ENCODE results near the gene SOD3.

Gene SOD3

GRCh38 chr4:24794916-24795665 is at the start of gene SOD3:
Gene SOD3 (plus strand): TSS chr4:24795573. CDS start chr4:24799522, 3,949 bp downstream.
- Mint-ChIP-seq H3K36me3 (ENCODE audit: low read depth) (no peaks in the 10 kb centered on the region), H3K27me3 (peaks cover 19% of the 10 kb centered on the region), H3K27ac (no peak within 1 kb of the TSS), H3K9me3 (no peaks in the 10 kb centered on the region), H3K4me3 (no peak within 1 kb of the TSS), H3K4me1 (ENCODE audit: low read depth) (no peaks in the 10 kb centered on the region)
- DNase-seq = no peak

- no peaks in the 10 kb centered on the region for H3K4me1 Mint-ChIP-seq (ENCODE audit: low read depth)
- no peak for DNase-seq
- no peak overlapping the region for H3K27ac Mint-ChIP-seq
- no peaks in the 10 kb centered on the region for H3K36me3 Mint-ChIP-seq (ENCODE audit: low read depth)
- no peaks in the 10 kb centered on the region for H3K27me3 Mint-ChIP-seq
- H3K4me3 Mint-ChIP-seq = no peak overlapping the region
- no peaks in the 10 kb centered on the region for H3K9me3 Mint-ChIP-seq
Observed at GRCh38 chr4:24747234-24747975, 48.0 kb upstream of the SOD3 start.

GRCh38 chr4:24748023-24748422 is 47.4 kb upstream of the SOD3 start:
- Mint-ChIP-seq H3K4me3 (no peak overlapping the region), H3K4me1 (ENCODE audit: low read depth) (no peaks in the 10 kb centered on the region), H3K9me3 (no peaks in the 10 kb centered on the region), H3K36me3 (ENCODE audit: low read depth) (no peaks in the 10 kb centered on the region), H3K27ac (no peak overlapping the region), H3K27me3 (no peaks in the 10 kb centered on the region)
- DNase-seq = no peak

GRCh38 chr4:24748758-24749350 is 46.5 kb upstream of the SOD3 start:
- H3K36me3 Mint-ChIP-seq (ENCODE audit: low read depth) = no peaks in the 10 kb centered on the region
- DNase-seq = no peak
- H3K4me3 Mint-ChIP-seq = no peak overlapping the region
- no peaks in the 10 kb centered on the region for H3K4me1 Mint-ChIP-seq (ENCODE audit: low read depth)
- H3K27ac Mint-ChIP-seq = no peak overlapping the region
- no peaks in the 10 kb centered on the region for H3K9me3 Mint-ChIP-seq
- H3K27me3 Mint-ChIP-seq = no peaks in the 10 kb centered on the region

GRCh38 chr4:24750106-24750505 is 45.3 kb upstream of the SOD3 start:
- Mint-ChIP-seq H3K27ac (no peak overlapping the region), H3K27me3 (no peaks in the 10 kb centered on the region), H3K36me3 (ENCODE audit: low read depth) (no peaks in the 10 kb centered on the region), H3K4me1 (ENCODE audit: low read depth) (no peaks in the 10 kb centered on the region), H3K4me3 (no peak overlapping the region), H3K9me3 (no peaks in the 10 kb centered on the region)
- DNase-seq = no peak

- Mint-ChIP-seq H3K27me3 (no peaks in the 10 kb centered on the region), H3K4me1 (ENCODE audit: low read depth) (no peaks in the 10 kb centered on the region), H3K27ac (no peak overlapping the region), H3K9me3 (peaks cover 9% of the 10 kb centered on the region), H3K4me3 (no peak overlapping the region), H3K36me3 (ENCODE audit: low read depth) (no peaks in the 10 kb centered on the region)
- DNase-seq = no peak
Observed at GRCh38 chr4:24751926-24752539, 43.3 kb upstream of the SOD3 start.

- Mint-ChIP-seq H3K4me1 (ENCODE audit: low read depth) (no peaks in the 10 kb centered on the region), H3K36me3 (ENCODE audit: low read depth) (no peaks in the 10 kb centered on the region), H3K27me3 (no peaks in the 10 kb centered on the region), H3K9me3 (peaks cover 20% of the 10 kb centered on the region), H3K27ac (no peak overlapping the region), H3K4me3 (no peak overlapping the region)
- no peak for DNase-seq
Observed at GRCh38 chr4:24753519-24753918, 41.9 kb upstream of the SOD3 start.

GRCh38 chr4:24754571-24754970 is 40.8 kb upstream of the SOD3 start:
- Mint-ChIP-seq H3K4me1 (ENCODE audit: low read depth) (no peaks in the 10 kb centered on the region), H3K9me3 (peaks cover 25% of the 10 kb centered on the region)
- no peak for DNase-seq

GRCh38 chr4:24763631-24764297 is 31.6 kb upstream of the SOD3 start:
- Mint-ChIP-seq H3K36me3 (ENCODE audit: low read depth) (no peaks in the 10 kb centered on the region), H3K27ac (no peak overlapping the region), H3K4me3 (no peak overlapping the region), H3K27me3 (no peaks in the 10 kb centered on the region), H3K4me1 (ENCODE audit: low read depth) (no peaks in the 10 kb centered on the region), H3K9me3 (peaks cover 6% of the 10 kb centered on the region)
- DNase-seq = no peak

More at GRCh38 chr4:24754571-24754970, 40.8 kb upstream of the SOD3 start:
- H3K27me3 Mint-ChIP-seq = no peaks in the 10 kb centered on the region
- no peak overlapping the region for H3K27ac Mint-ChIP-seq
- H3K36me3 Mint-ChIP-seq (ENCODE audit: low read depth) = no peaks in the 10 kb centered on the region
- no peak overlapping the region for H3K4me3 Mint-ChIP-seq

- Mint-ChIP-seq H3K4me3 (no peak overlapping the region), H3K27ac (no peak overlapping the region), H3K36me3 (ENCODE audit: low read depth) (no peaks in the 10 kb centered on the region), H3K4me1 (ENCODE audit: low read depth) (no peaks in the 10 kb centered on the region), H3K9me3 (peaks cover 2% of the 10 kb centered on the region), H3K27me3 (no peaks in the 10 kb centered on the region)
- DNase-seq = no peak
Observed at GRCh38 chr4:24764345-24764744, 31.0 kb upstream of the SOD3 start.

GRCh38 chr4:24765376-24765988 is 29.9 kb upstream of the SOD3 start:
- no peak overlapping the region for H3K27ac Mint-ChIP-seq
- DNase-seq = no peak
- no peaks in the 10 kb centered on the region for H3K27me3 Mint-ChIP-seq
- H3K36me3 Mint-ChIP-seq (ENCODE audit: low read depth) = no peaks in the 10 kb centered on the region
- H3K4me1 Mint-ChIP-seq (ENCODE audit: low read depth) = peaks cover 7% of the 10 kb centered on the region
- no peaks in the 10 kb centered on the region for H3K9me3 Mint-ChIP-seq
- no peak overlapping the region for H3K4me3 Mint-ChIP-seq

GRCh38 chr4:24768006-24768405 is 27.4 kb upstream of the SOD3 start:
- no peak overlapping the region for H3K4me3 Mint-ChIP-seq
- H3K27me3 Mint-ChIP-seq = no peaks in the 10 kb centered on the region
- H3K36me3 Mint-ChIP-seq (ENCODE audit: low read depth) = no peaks in the 10 kb centered on the region
- no peak for DNase-seq
- peaks cover 7% of the 10 kb centered on the region for H3K4me1 Mint-ChIP-seq (ENCODE audit: low read depth)
- H3K9me3 Mint-ChIP-seq = no peaks in the 10 kb centered on the region
- H3K27ac Mint-ChIP-seq = no peak overlapping the region

- Mint-ChIP-seq H3K9me3 (no peaks in the 10 kb centered on the region), H3K4me1 (ENCODE audit: low read depth) (peaks cover 7% of the 10 kb centered on the region), H3K27me3 (no peaks in the 10 kb centered on the region), H3K36me3 (ENCODE audit: low read depth) (no peaks in the 10 kb centered on the region), H3K27ac (no peak overlapping the region), H3K4me3 (no peak overlapping the region)
- DNase-seq = no peak
Observed at GRCh38 chr4:24768604-24769003, 26.8 kb upstream of the SOD3 start.

- Mint-ChIP-seq H3K36me3 (ENCODE audit: low read depth) (no peaks in the 10 kb centered on the region), H3K9me3 (no peaks in the 10 kb centered on the region), H3K27ac (no peak overlapping the region), H3K27me3 (no peaks in the 10 kb centered on the region), H3K4me3 (no peak overlapping the region), H3K4me1 (ENCODE audit: low read depth) (peaks cover 7% of the 10 kb centered on the region)
- DNase-seq = no peak
Observed at GRCh38 chr4:24769571-24769970, 25.8 kb upstream of the SOD3 start.

All from activated T-cell treated with anti-CD3 and anti-CD28 coated beads, Interleukin-2, amount 50 U/mL, for 24 hours (primary cell).